Fibroblast of lung (primary cell): ENCODE measurements around the gene C17orf50. TPM values are rescaled to one million over a fixed set of nuclear protein-coding genes. Genes with fewer than 3 reads are reported as not detected.

ENCODE experiments used
- DNase-seq, 2 donors: peaks; one replicate each; pipeline versions ENCODE4 v3.0.0 to v3.0.0-alpha.2; 2010; ENCODE audit warnings: low read depth in 2 of 2
- H2AFZ ChIP-seq: 2 replicates; pipeline ENCODE4 v1.5.1; 2012; ENCODE audit warnings: low read length, control low read depth, inconsistent platforms
- H3K27ac ChIP-seq: 2 replicates; pipeline ENCODE4 v1.5.1; 2011; ENCODE audit warnings: low read length, control low read depth; ENCODE audit not compliant: insufficient read depth
- H3K27me3 ChIP-seq: 2 replicates; pipeline ENCODE4 v1.5.1; 2011; ENCODE audit warnings: mild to moderate bottlenecking, low read length; ENCODE audit not compliant: control insufficient read depth, insufficient read depth
- H3K36me3 ChIP-seq: 2 replicates; pipeline ENCODE4 v1.5.1; 2011; ENCODE audit warnings: low read length; ENCODE audit not compliant: control insufficient read depth, insufficient read depth
- H3K4me1 ChIP-seq: 2 replicates; pipeline ENCODE4 v1.5.1; 2011; ENCODE audit warnings: low read length; ENCODE audit not compliant: control insufficient read depth, insufficient read depth; ENCODE audit errors: extremely low read depth
- H3K4me2 ChIP-seq: 2 replicates; pipeline ENCODE4 v1.5.1; 2011; ENCODE audit warnings: low read length, control low read depth; ENCODE audit not compliant: insufficient read depth; ENCODE audit errors: extremely low read depth
- H3K4me3 ChIP-seq, 4 experiments: fragments of 200-600 bp in 1 of 4; sonication (generic) in 1 of 4; replicated peaks in 1 of 4; 2 replicates each; pipeline ENCODE4 v1.5.1; 2011 to 2016; ENCODE audit warnings: low read length in 4 of 4, low read depth in 3 of 4, mild to moderate bottlenecking in 3 of 4, control low read depth in 2 of 4, inconsistent platforms in 1 of 4, mixed read lengths in 1 of 4; ENCODE audit not compliant: insufficient read depth in 1 of 4; ENCODE audit errors: control extremely low read depth in 1 of 4
- H3K79me2 ChIP-seq: 2 replicates; pipeline ENCODE4 v1.5.1; 2012; ENCODE audit warnings: mild to moderate bottlenecking, low read length, inconsistent platforms; ENCODE audit not compliant: control insufficient read depth, insufficient read depth
- H3K9ac ChIP-seq: 2 replicates; pipeline ENCODE4 v1.5.1; 2011; ENCODE audit warnings: mild to moderate bottlenecking, low read length, control low read depth; ENCODE audit not compliant: insufficient read depth
- H3K9me3 ChIP-seq: 2 replicates; pipeline ENCODE4 v1.5.1; 2012; ENCODE audit warnings: low read depth, low read length; ENCODE audit not compliant: control insufficient read depth, insufficient read depth
- H4K20me1 ChIP-seq: 2 replicates; pipeline ENCODE4 v1.5.1; 2011; ENCODE audit warnings: low read length; ENCODE audit not compliant: control insufficient read depth, insufficient read depth; ENCODE audit errors: extremely low read depth
- CTCF ChIP-seq, 2 donors: IDR thresholded peaks in 1 of 2; conservative IDR thresholded peaks in 1 of 2; 1 replicate in 1 of 2; 2 replicates in 1 of 2; pipeline ENCODE4 v1.5.1; 2011 to 2012; ENCODE audit warnings: low read length in 2 of 2, control low read depth in 1 of 2, inconsistent platforms in 1 of 2, low read depth in 1 of 2, mild to moderate bottlenecking in 1 of 2
- EZH2 ChIP-seq: IDR thresholded peaks from 2 replicates; pipeline ENCODE4 v1.5.1; 2012; ENCODE audit warnings: low read length, control low read depth, mild to moderate bottlenecking; ENCODE audit errors: missing control alignments
- polyA plus RNA-seq, 2 donors: library from polyadenylated mRNA; depleted of rRNA in 1 of 2; stranded (reverse) in 1 of 2; unstranded in 1 of 2; fragments of >200 nt; gene quantifications; 2 replicates each; pipeline ENCODE4 v1.2.1, GENCODE V29; 2011 to 2012; ENCODE audit warnings: missing spikeins in 1 of 2
- total RNA-seq: library from RNA; depleted of rRNA; stranded (reverse); fragments of >200 nt; gene quantifications from 2 replicates; pipeline ENCODE4 v1.2.1, GENCODE V29; 2014

C17orf50 gene
- total and polyA plus RNA-seq, 2 donors (not counting 1 experiment from before 2014, with no cell fraction given), result not detected

- peaks cover 13% of the 10 kb centered on the region for H3K4me1 ChIP-seq
- no peaks in the 10 kb centered on the region for H3K36me3 ChIP-seq
- H4K20me1 ChIP-seq, result peaks cover 4% of the 10 kb centered on the region
- no peak for TF ChIP-seq EZH2
- no peak for TF ChIP-seq CTCF (conservative IDR thresholded peaks at IDR 0.05 in 1 of 2, IDR thresholded peaks at IDR 0.05 in 1 of 2; ENCODE audit: low read depth in 1 of 2, low read length in 2 of 2)
- peaks cover 80% of the 10 kb centered on the region for H3K79me2 ChIP-seq
- no peaks in the 10 kb centered on the region for H3K9me3 ChIP-seq
- no peak overlapping the region for H3K4me3 ChIP-seq
- no peak overlapping the region for H2AFZ ChIP-seq
- no peaks in the 10 kb centered on the region for H3K27me3 ChIP-seq
- no peak overlapping the region for H3K9ac ChIP-seq
- H3K27ac ChIP-seq, result no peak overlapping the region
- no peak for DNase-seq
- no peak overlapping the region for H3K4me2 ChIP-seq
Measured at GRCh38 chr17:35812456-35812855, 51.8 kb downstream of the C17orf50 start.

Other genes starting within 250 kb of the C17orf50 start
- 0.17 and 0.26 TPM in 2 replicates for gene SLFN12L, start 223.2 kb upstream of the C17orf50 start, total RNA-seq
- gene SLFN12L, start 223.2 kb upstream of the C17orf50 start, polyA plus RNA-seq, result 0.08 and 0.09 TPM in 2 replicates
- gene SLFN14, start 200.1 kb upstream of the C17orf50 start, total RNA-seq, result not detected in 2 replicates
- gene SLFN14, start 200.1 kb upstream of the C17orf50 start, polyA plus RNA-seq, result not detected in 2 replicates
- 6.2 and 7.1 TPM in 2 replicates for gene PEX12, start 182.3 kb upstream of the C17orf50 start, total RNA-seq
- 9.5 and 9.7 TPM in 2 replicates for gene PEX12, start 182.3 kb upstream of the C17orf50 start, polyA plus RNA-seq
- 61.6 and 109 TPM in 2 replicates for gene AP2B1, start 173.6 kb upstream of the C17orf50 start, total RNA-seq
- gene AP2B1, start 173.6 kb upstream of the C17orf50 start, polyA plus RNA-seq, result 226 and 236 TPM in 2 replicates
- 1.5 and 4.1 TPM in 2 replicates for gene RASL10B, start 29.2 kb upstream of the C17orf50 start, total RNA-seq
- gene RASL10B, start 29.2 kb upstream of the C17orf50 start, polyA plus RNA-seq, result 0.44 and 0.78 TPM in 2 replicates
- not detected in 2 replicates for gene GAS2L2, start 7.6 kb upstream of the C17orf50 start, total RNA-seq
- not detected in 2 replicates for gene GAS2L2, start 7.6 kb upstream of the C17orf50 start, polyA plus RNA-seq
- 2.8 and 4.6 TPM in 2 replicates for gene MMP28, start 34.8 kb downstream of the C17orf50 start, total RNA-seq
- 0.49 and 1.1 TPM in 2 replicates for gene MMP28, start 34.8 kb downstream of the C17orf50 start, polyA plus RNA-seq
- gene TAF15, start 48.6 kb downstream of the C17orf50 start, total RNA-seq, result 57.8 and 84.1 TPM in 2 replicates
- gene TAF15, start 48.6 kb downstream of the C17orf50 start, polyA plus RNA-seq, result 22.9 and 30.5 TPM in 2 replicates
- not detected in 2 replicates for gene HEATR9, start 108.0 kb downstream of the C17orf50 start, total RNA-seq
- gene HEATR9, start 108.0 kb downstream of the C17orf50 start, polyA plus RNA-seq, result not detected in 2 replicates
- gene CCL5, start 119.5 kb downstream of the C17orf50 start, total RNA-seq, result not detected in 2 replicates
- gene CCL5, start 119.5 kb downstream of the C17orf50 start, polyA plus RNA-seq, result 0.03 and 0.07 TPM in 2 replicates
- under 0.01 and 0.83 TPM in 2 replicates for gene RDM1, start 169.9 kb downstream of the C17orf50 start, total RNA-seq
- 0.48 and 0.75 TPM in 2 replicates for gene RDM1, start 169.9 kb downstream of the C17orf50 start, polyA plus RNA-seq
- gene LYZL6, start 182.8 kb downstream of the C17orf50 start, total RNA-seq, result not detected in 2 replicates
- not detected in 2 replicates for gene LYZL6, start 182.8 kb downstream of the C17orf50 start, polyA plus RNA-seq
- not detected in 2 replicates for gene CCL16, start 220.6 kb downstream of the C17orf50 start, total RNA-seq
- gene CCL16, start 220.6 kb downstream of the C17orf50 start, polyA plus RNA-seq, result not detected in 2 replicates
- not detected in 2 replicates for gene CCL14, start 225.8 kb downstream of the C17orf50 start, total RNA-seq
- not detected in 2 replicates for gene CCL14, start 225.8 kb downstream of the C17orf50 start, polyA plus RNA-seq
- not detected in 2 replicates for gene CCL15, start 240.7 kb downstream of the C17orf50 start, total RNA-seq
- not detected in 2 replicates for gene CCL15, start 240.7 kb downstream of the C17orf50 start, polyA plus RNA-seq